ELF-1 (cell line): ENCODE results near the gene FCN3.

ENCODE experiments used
- DNase-seq: peaks from one replicate; pipeline ENCODE4 v3.0.0-alpha.2; 2016; ENCODE audit warnings: low read depth, low spot score

The FCN3 gene

GRCh38 chr1:27341525-27342252 lies 32.9 kb downstream of the FCN3 start, which contains the start of gene SYTL1:
Gene SYTL1, plus strand, starts transcription at chr1:27342022. Its CDS starts 3,313 bp downstream, at chr1:27345335.
- peak; percentile 71 for DNase-seq

- no peak for DNase-seq
Measured at GRCh38 chr1:27339213-27339612, 35.4 kb downstream of the FCN3 start.

GRCh38 chr1:27338751-27339150 lies 35.9 kb downstream of the FCN3 start:
- DNase-seq = no peak

GRCh38 chr1:27336756-27337155 lies 37.9 kb downstream of the FCN3 start:
- DNase-seq = no peak

GRCh38 chr1:27335506-27336422 lies 38.9 kb downstream of the FCN3 start:
- no peak for DNase-seq

GRCh38 chr1:27333717-27334279 lies 40.8 kb downstream of the FCN3 start:
- no peak for DNase-seq

GRCh38 chr1:27332536-27333281 lies 41.9 kb downstream of the FCN3 start:
- peak; percentile 77 for DNase-seq

GRCh38 chr1:27331922-27332321 lies 42.7 kb downstream of the FCN3 start:
- DNase-seq = no peak

GRCh38 chr1:27331426-27331825 lies 43.2 kb downstream of the FCN3 start:
- no peak for DNase-seq

- no peak for DNase-seq
Measured at GRCh38 chr1:27330786-27331185, 43.8 kb downstream of the FCN3 start.

- no peak for DNase-seq
Measured at GRCh38 chr1:27327964-27328363, 46.7 kb downstream of the FCN3 start.

- DNase-seq = no peak
Measured at GRCh38 chr1:27325286-27325685, 49.3 kb downstream of the FCN3 start.

- no peak for DNase-seq
Measured at GRCh38 chr1:27322569-27323240, 51.9 kb downstream of the FCN3 start.

- peak; percentile 98 for DNase-seq
Measured at GRCh38 chr1:27321813-27322568, 52.6 kb downstream of the FCN3 start, which contains the start of gene TMEM222. Gene TMEM222, plus strand, starts transcription at chr1:27322163. Its CDS starts 35 bp downstream, at chr1:27322198.
